HG03442 (cell line): ENCODE data around the gene MLXIP.
A peak's percentile ranks its signal among the peaks of the same experiment; 100 is the strongest.

Source experiments
- ATAC-seq: cut with Tn5 transposase; IDR thresholded peaks from one replicate; pipeline ENCODE4 v1.9.1; 2021; ENCODE audit warnings: mild to moderate bottlenecking, moderate library complexity; ENCODE audit not compliant: unreplicated experiment

The MLXIP gene

DNA sequence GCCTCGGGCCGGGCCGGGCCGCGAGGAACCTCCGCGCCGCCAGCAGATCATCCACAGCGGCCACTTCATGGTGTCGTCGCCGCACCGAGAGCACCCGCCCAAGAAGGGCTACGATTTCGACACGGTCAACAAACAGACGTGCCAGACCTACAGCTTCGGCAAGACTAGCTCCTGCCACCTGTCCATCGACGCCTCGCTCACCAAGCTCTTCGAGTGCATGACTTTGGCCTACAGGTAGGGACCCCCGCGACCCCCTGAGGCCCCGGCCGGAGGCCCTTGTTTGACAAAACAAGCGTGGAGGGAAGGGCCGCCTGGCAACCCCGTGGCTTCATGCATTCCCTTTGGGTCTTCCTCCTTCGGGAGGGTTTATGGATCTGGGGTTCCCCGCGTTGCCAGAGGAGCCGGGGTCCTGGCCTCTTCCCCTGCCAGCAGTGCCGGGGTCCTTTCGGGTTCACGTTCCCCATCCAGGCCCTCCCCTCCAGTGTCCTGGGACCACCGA is 526 bp downstream of the MLXIP start:
- ATAC-seq, result peak; percentile 2

- ATAC-seq, result no peak
These were observed 1.1 kb downstream of the MLXIP start for GRCh38 chr12:122079532-122080081.

- no peak for ATAC-seq
These were observed 1.9 kb downstream of the MLXIP start for GRCh38 chr12:122080149-122081082.

DNA sequence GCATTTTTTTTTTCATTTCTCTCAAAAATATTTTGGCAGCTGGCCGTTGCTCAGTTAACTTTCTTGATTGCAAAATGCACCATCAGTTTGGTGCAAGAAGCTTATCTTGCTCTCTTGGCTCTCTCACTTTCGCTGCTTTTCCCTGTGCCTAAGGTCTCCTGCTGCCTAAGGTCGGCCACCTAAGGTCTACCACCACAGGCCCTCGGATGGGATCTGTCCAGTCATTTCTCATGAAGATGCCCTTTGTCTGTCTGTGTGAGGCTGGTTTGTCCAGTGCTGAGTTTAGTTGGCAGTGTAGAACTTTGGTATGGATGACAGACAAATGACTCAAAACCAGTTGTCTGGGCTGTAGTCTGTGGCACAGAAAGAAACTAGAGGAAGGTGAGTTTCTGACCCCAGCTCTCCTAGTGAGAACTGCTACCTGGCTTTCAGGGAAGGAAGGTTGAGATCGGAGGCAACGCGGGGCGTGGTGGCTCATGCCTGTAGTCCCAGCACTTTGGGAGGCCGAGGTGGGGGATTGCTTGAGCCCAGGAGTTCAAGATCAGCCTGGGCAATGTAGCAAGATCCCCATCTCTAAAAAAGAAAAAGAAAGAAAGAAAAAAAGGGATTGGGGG is 2.6 kb downstream of the MLXIP start:
- no peak for ATAC-seq

DNA sequence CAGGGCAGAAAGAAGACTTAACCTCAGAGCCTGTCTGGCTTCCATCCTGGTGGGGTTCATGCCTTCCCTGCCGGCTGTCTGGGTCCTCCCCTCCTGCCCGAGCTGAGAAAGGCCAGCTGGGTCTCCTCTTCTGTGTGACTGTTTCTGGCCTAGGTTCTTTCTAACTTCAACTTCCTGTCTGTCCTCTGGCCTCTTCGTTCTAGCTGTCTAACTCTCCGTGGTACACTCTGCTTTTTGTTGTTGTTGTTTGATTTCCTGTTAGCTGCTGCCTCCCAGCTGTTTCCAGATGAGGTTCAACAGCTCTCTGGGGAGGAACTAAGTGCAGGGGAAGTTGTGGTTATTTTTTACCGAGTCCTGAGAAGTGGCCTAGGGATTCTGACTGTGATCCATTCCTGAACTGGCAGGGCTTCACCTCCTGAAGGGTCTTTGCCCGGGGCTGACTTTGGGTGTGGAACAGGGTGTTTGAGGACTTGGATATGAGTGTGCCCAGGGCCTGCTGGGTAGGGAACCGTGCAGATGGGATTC is 3.2 kb downstream of the MLXIP start:
- no peak for ATAC-seq

- no peak for ATAC-seq
These were observed 4.2 kb downstream of the MLXIP start for GRCh38 chr12:122082621-122083356.

DNA sequence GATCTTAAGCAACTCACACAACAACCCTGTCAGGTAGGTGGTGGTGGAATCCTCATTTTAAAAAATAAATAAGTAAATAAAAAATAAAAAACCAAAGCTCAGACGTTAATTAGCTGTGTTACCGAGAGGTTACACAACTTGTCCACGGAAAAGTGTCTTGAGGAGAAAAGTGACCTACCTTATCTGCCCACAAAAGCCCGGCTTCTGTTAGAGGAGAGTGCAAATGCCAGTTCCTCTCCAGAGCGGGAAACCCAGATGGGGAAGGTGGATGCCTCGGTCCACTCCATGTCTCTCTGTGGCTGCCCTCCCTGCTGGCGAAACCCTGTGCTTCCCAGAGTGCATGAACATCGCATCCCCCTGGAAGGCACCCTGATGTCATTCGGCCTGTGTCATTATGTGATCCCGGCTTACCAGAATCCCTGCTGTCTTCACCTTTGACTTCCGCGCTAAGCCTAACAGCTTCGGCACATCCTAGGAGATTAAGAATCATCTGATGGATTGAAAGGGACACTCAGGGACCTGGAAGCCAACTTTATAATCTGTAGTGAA is 6.4 kb downstream of the MLXIP start:
- no peak for ATAC-seq

GRCh38 chr12:122085591-122085990 is 7.0 kb downstream of the MLXIP start:
- ATAC-seq, result no peak

DNA sequence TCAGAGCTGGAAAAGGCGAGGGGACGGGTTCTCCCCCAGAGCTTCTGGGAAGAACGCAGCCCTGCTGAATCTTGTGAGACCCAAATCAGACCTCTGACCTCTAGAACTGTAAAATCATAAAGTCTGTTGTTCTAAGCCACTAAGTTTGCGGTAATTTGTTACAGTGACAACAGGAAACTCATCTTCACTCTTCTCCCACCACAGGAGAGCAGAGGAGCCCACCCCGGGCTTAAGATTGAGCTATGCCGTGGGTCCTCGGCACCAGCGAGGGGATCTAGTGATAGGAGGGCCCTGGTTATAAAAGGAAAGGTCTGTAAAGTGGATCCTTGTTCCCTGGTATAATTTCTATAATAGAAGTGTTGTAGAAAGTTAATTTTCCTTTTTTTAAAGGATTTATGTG is 7.6 kb downstream of the MLXIP start:
- no peak for ATAC-seq

DNA sequence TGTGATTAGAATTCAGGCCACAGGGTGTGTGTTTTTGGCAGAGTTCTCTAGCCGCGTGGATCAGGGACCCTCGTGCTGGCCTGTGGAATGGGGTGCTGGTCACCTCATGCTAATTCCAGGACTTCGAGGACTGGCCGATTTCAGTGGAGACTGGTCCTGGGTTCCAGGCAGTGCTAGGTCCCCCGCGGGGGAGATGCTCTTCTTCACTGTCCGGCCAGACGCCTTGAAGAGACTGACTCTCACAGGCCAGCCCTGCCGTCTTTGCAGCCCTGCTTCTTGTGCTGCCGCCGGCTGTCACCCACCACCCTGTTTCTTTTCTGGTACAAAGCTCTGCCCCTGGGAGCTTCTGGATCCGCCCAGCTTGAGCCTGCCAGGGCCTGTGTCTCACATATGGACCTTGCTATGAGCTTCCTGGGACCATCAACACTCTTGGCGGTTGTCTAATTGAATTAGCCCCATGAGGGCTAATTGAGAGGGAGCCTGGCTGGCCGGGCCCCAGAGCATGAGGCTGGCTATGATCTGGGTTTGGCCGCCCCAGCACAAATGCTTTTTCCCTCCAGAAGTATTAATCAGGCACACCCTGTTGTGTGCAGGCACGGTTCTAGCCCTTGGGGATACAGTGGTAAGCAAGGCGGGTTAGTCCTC is 8.2 kb downstream of the MLXIP start:
- no peak for ATAC-seq

GRCh38 chr12:122087431-122088178 is 9.0 kb downstream of the MLXIP start:
- ATAC-seq, result no peak

- ATAC-seq, result no peak
These were observed 9.7 kb downstream of the MLXIP start for GRCh38 chr12:122088179-122088810.

DNA sequence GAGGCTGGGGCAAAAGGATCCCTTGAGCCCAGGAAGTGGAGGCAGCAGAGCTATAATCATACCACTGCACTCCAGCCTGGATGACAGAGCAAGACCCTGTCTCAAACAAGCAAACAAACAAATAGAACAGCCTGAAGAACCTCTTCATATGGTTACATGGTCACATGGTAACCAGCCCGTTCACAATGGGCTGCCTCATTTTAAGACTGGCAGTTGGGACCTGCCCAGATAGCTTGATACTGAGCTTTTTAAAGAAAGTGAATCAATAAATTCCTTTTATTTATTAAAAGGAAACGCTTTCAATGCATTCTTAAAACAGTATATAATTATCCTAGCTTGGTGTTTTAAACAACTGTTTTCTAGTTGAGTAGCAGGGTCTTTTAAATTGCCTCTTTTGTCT is 10.5 kb downstream of the MLXIP start:
- ATAC-seq, result no peak

- no peak for ATAC-seq
These were observed 12.4 kb downstream of the MLXIP start for GRCh38 chr12:122090759-122091515.

- ATAC-seq, result no peak
These were observed 14.7 kb downstream of the MLXIP start for GRCh38 chr12:122093098-122093883.

DNA sequence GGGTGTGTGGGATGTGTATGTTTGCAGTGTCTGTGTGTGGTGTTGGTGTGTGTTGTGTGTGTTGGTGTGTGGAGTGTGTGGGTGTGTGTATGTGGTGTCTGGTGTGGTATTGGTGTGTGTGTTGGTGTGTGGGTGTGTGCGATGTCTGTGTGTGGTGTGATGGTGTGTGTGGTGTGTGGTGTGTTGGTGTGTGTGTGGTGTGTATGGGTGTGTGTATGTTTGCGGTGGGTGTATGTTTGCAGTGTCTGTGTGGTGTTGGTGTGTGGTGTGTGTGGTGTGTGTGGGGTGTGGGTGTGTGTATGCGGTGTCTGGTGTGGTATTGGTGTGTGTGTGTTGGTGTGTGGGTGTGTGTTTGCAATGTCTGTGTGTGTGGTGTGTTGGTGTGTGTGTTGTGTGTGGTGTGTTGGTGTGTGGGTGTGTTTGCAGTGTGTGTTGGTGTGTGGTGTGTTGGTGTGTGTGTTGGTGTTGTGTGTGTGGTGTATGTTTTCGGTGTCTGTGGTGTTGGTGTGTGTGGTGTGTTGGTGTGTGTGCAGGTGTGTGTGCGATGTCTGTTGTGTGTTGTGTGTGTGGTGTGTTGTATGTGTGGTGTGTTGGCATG is 15.7 kb downstream of the MLXIP start:
- no peak for ATAC-seq
